Loucy (cell line): Measurements from ENCODE around the gene HBD.

Experiments
- EZH2phosphoT487 ChIP-seq: fragments of 200-600 bp; IDR thresholded peaks from 2 replicates; pipeline ENCODE4 v1.6.1; 2018; ENCODE audit warnings: antibody characterized with exemption, mild to moderate bottlenecking, moderate library complexity, borderline replicate concordance
- TF ChIP-seq, protein P1 (sequence below): fragments of 200-600 bp; sonication (generic); conservative IDR thresholded peaks from 2 replicates; pipeline ENCODE4 v1.5.1; 2014; ENCODE audit warnings: mild to moderate bottlenecking, antibody characterized with exemption, low read length

DNA sequence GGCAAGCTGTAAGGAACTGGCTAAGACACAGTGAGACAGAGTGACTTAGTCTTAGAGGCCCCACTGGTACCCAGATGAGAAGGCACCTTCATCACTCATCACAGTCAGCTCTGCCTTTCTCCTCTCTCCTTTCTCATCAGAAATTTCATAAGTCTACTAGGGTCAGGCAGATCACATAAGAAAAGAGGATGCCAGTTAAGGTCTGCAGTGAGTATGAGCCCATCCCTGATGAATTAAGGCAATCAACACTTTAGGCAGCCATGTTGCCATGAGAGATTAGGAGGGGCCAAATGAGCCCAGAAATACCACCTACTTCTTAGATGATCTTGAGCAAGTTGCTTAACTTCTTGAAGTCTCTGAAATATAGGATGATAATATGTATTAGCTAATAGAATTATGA, 47.3 kb upstream of the HBD start:
- TF ChIP-seq, protein P1, sequence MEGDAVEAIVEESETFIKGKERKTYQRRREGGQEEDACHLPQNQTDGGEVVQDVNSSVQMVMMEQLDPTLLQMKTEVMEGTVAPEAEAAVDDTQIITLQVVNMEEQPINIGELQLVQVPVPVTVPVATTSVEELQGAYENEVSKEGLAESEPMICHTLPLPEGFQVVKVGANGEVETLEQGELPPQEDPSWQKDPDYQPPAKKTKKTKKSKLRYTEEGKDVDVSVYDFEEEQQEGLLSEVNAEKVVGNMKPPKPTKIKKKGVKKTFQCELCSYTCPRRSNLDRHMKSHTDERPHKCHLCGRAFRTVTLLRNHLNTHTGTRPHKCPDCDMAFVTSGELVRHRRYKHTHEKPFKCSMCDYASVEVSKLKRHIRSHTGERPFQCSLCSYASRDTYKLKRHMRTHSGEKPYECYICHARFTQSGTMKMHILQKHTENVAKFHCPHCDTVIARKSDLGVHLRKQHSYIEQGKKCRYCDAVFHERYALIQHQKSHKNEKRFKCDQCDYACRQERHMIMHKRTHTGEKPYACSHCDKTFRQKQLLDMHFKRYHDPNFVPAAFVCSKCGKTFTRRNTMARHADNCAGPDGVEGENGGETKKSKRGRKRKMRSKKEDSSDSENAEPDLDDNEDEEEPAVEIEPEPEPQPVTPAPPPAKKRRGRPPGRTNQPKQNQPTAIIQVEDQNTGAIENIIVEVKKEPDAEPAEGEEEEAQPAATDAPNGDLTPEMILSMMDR, result no peak
- no peak for TF ChIP-seq EZH2phosphoT487
